ENCODE measurements around the gene ZFHX3.

GRCh38 chr16:73046849-73047214, 1.1 kb downstream of the ZFHX3 start:
- TF ChIP-seq ELK1 (IDR thresholded peaks at IDR 0.05; ENCODE audit: low read depth, low read length) (no peak), RAD21 (IDR thresholded peaks at IDR 0.05; ENCODE audit: insufficient read depth, low read depth, low read length) (no peak), CTCF (IDR thresholded peaks at IDR 0.05 in 2 of 3, conservative IDR thresholded peaks at IDR 0.05 in 1 of 3; ENCODE audit: control insufficient read depth in 2 of 3, extremely low read depth in 1 of 3, insufficient read depth in 1 of 3, low read depth in 3 of 3, low read length in 3 of 3) (no peak), POLR2A (IDR thresholded peaks at IDR 0.05; ENCODE audit: low read depth, low read length) (no peak)
